ENCODE measurements around the gene TMOD4. TPM values are rescaled to one million over a fixed set of nuclear protein-coding genes. Genes with fewer than 3 reads are reported as not detected.

TMOD4 gene
- total RNA-seq, 1 donor from 2014 or later = 4.4 TPM

DNA sequence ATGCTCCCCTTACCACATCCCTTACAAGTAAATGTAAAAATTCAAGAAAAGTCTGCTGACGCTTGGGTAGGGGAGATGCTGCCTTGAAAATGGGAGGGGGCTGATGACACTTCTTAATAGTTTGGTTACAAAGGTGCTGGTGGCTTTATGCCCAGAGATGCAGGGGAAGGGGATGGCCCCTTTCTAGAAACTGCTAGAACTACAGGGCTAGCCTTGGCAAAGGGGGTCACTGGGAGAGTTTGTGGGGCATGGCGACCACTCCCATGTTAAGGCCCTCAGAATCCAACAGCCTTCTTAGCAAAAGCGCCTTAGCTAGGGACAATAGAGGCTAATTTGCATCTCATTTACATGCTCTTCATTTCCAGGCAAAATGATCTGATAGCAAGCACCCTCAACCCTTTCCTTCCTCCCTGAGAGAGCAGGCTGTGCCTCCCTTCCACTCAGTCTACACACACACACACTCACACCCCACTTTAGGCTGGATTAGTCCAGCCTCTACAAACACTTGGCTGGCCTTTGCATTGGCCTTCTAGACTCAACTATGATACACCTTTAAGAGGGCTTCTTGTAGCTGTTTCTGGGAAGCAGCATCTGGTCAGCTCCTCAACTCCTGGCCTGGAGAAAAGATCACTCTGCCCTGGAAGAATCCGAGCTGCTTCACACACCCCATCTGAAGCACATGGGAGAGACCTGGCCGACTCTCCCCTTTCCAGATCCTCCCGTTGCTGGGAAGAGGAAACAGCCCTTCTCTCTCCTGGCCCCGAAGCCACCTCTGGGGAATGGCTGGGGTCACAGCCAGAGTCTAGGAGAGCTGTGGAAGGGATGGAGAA lies 31.1 kb downstream of the TMOD4 start:
- TF ChIP-seq, protein P1, sequence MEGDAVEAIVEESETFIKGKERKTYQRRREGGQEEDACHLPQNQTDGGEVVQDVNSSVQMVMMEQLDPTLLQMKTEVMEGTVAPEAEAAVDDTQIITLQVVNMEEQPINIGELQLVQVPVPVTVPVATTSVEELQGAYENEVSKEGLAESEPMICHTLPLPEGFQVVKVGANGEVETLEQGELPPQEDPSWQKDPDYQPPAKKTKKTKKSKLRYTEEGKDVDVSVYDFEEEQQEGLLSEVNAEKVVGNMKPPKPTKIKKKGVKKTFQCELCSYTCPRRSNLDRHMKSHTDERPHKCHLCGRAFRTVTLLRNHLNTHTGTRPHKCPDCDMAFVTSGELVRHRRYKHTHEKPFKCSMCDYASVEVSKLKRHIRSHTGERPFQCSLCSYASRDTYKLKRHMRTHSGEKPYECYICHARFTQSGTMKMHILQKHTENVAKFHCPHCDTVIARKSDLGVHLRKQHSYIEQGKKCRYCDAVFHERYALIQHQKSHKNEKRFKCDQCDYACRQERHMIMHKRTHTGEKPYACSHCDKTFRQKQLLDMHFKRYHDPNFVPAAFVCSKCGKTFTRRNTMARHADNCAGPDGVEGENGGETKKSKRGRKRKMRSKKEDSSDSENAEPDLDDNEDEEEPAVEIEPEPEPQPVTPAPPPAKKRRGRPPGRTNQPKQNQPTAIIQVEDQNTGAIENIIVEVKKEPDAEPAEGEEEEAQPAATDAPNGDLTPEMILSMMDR (IDR thresholded peaks at IDR 0.05) = no peak
- ChIA-PET POLR2A (interaction anchor here (0.5 to 1.4 kb wide), 4 partner anchors 9 to 379 kb away, joined by 3 to 7 read pairs (median 4); partner anchors contain the start of genes CTSS and TNFAIP8L2), CTCF (no interaction called here)
- Mint-ChIP-seq H3K4me3 (peak overlapping the region; percentile 3), H3K27ac (no peak overlapping the region), H3K36me3 (ENCODE audit: low read depth) (no peaks in the 10 kb centered on the region), H3K9me3 (no peaks in the 10 kb centered on the region), H3K27me3 (peaks cover 7% of the 10 kb centered on the region), H3K4me1 (peaks cover 18% of the 10 kb centered on the region)
- intact Hi-C loops (cut with micrococcal nuclease) = no loop called here
- DNase-seq (no peak), ATAC-seq (ENCODE audit: low read depth) (no peak)

DNA sequence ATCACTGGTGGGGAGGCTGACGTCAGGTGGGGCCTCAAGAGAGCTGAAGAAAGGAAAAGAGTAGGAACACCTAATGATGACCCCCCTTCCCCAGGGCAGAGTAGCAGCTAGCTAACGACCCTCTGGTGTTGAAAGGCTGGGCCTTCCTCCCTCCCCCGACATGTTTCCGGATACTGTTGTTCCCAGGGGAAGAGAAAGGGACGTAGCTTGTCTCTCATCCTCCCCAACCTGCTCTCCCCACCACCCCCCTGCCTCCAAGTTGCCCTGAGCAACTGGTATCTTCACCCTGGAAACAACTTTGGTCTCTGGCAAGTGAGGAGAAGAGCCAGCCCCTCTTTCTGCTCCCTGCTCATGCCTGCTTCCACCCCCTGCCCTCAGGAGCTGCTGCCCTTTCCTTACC lies 31.8 kb downstream of the TMOD4 start:
- H3K9me3 Mint-ChIP-seq = no peaks in the 10 kb centered on the region
- TF ChIP-seq, protein P1 (IDR thresholded peaks at IDR 0.05) = no peak
- H3K27ac Mint-ChIP-seq = no peak overlapping the region
- peaks cover 7% of the 10 kb centered on the region for H3K27me3 Mint-ChIP-seq
- no peak for DNase-seq
- no peak for ATAC-seq (ENCODE audit: low read depth)
- CTCF ChIA-PET = no interaction called here
- intact Hi-C loops (cut with micrococcal nuclease) = no loop called here
- H3K36me3 Mint-ChIP-seq (ENCODE audit: low read depth) = no peaks in the 10 kb centered on the region
- POLR2A ChIA-PET = interaction anchor here (0.6 to 1.4 kb wide), 3 partner anchors 13 to 44 kb away, joined by 3 to 5 read pairs (median 4); partner anchors contain the start of gene TNFAIP8L2
- no peak overlapping the region for H3K4me3 Mint-ChIP-seq
- H3K4me1 Mint-ChIP-seq = peaks cover 18% of the 10 kb centered on the region

DNA sequence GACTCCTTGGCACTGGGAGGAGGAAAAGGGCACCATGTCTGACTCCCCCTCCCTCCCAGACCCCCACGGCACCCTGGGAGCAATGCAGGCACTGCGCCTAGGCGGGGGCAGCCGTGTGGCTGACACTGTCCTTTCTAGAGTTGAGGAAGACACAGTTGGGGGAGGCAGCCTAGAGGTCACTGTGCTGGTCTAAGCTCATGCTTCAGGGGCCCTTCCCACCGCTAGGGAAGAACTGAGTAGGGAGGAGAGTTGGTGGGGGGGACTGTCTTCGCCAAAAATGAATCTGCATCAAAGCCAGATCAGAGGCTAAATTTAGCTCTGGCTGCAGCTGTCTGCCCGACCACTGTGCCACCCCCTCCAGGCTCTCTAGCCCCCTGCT lies 32.7 kb downstream of the TMOD4 start:
- DNase-seq = no peak
- TF ChIP-seq, protein P1 (IDR thresholded peaks at IDR 0.05) = no peak
- CTCF ChIA-PET = no interaction called here
- intact Hi-C loops (cut with micrococcal nuclease) = no loop called here
- peaks cover 18% of the 10 kb centered on the region for H3K4me1 Mint-ChIP-seq
- H3K27ac Mint-ChIP-seq = no peak overlapping the region
- H3K9me3 Mint-ChIP-seq = no peaks in the 10 kb centered on the region
- ATAC-seq (ENCODE audit: low read depth) = no peak
- H3K4me3 Mint-ChIP-seq = no peak overlapping the region
- no peaks in the 10 kb centered on the region for H3K36me3 Mint-ChIP-seq (ENCODE audit: low read depth)
- H3K27me3 Mint-ChIP-seq = peaks cover 7% of the 10 kb centered on the region
- POLR2A ChIA-PET = no interaction called here

DNA sequence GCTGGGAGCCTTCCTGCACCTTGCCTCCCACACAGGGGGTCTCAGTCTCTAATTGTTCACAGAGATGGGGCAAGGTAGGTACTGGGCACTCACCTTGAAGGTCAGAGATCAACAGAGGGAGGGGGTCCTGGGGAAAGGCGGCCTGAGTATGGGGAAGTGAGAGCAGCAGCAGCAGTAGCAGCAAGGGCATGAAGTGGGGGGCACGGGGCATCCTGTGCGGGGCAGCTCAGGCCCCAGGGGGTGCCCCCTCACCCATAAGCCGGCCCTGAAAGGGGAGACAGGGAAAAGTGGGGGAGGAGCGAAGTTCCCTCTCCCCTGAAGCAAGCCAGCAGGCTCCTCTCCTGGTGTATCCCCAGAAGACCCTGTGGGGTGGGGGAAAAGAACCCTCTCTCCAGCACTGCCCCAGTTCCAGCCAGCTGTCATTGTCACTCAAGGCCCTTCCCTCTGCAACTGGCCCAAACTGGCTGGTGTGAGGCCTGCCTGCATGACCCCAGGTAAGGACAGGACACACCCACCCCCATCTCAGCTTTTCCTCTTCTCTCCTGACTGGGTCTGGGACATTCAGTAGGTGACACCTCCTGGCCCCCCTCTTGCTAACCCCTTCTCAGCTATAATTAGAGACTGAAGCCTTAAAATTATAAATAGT lies 33.2 kb downstream of the TMOD4 start:
- intact Hi-C loops (cut with micrococcal nuclease) = no loop called here
- H3K27ac Mint-ChIP-seq = no peak overlapping the region
- no peaks in the 10 kb centered on the region for H3K36me3 Mint-ChIP-seq (ENCODE audit: low read depth)
- H3K4me3 Mint-ChIP-seq = no peak overlapping the region
- TF ChIP-seq, protein P1 (IDR thresholded peaks at IDR 0.05) = no peak
- CTCF ChIA-PET = no interaction called here
- no peak for ATAC-seq (ENCODE audit: low read depth)
- peaks cover 18% of the 10 kb centered on the region for H3K4me1 Mint-ChIP-seq
- no peaks in the 10 kb centered on the region for H3K9me3 Mint-ChIP-seq
- POLR2A ChIA-PET = interaction anchor here (0.6 kb wide), 1 partner anchor 584 kb away, joined by 3 read pairs; no protein-coding TSS in a partner anchor
- peaks cover 7% of the 10 kb centered on the region for H3K27me3 Mint-ChIP-seq
- no peak for DNase-seq

DNA sequence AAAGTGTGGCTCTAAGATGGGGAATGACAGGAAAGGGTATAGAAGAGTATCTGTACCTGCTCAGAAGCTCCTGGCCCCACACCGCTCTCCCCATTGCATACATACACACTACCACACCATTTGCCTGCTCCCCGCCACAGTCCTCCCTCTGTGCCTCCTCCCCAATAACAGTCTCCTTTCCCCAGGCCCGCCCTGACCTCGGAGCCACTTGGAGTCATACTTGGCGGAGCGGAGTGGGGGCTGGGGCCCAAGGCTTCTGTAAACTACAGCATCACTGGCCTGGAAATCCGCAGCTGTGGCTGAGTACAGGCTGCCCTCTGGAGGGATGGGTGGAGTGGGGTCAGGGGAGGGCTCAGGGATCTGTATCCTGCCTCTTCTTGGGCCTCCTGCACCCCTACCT lies 38.0 kb downstream of the TMOD4 start:
- TF ChIP-seq, protein P1 (IDR thresholded peaks at IDR 0.05) = no peak
- DNase-seq = no peak
- no peak for ATAC-seq (ENCODE audit: low read depth)
- Mint-ChIP-seq H3K27me3 (no peaks in the 10 kb centered on the region), H3K4me1 (peaks cover 4% of the 10 kb centered on the region), H3K36me3 (ENCODE audit: low read depth) (no peaks in the 10 kb centered on the region), H3K4me3 (no peak overlapping the region), H3K27ac (no peak overlapping the region), H3K9me3 (no peaks in the 10 kb centered on the region)
- intact Hi-C loops (cut with micrococcal nuclease) = no loop called here
- CTCF ChIA-PET = interaction anchor here (1.1 kb wide), 1 partner anchor 19 kb away, joined by 3 read pairs; the partner anchor contains the start of gene TNFAIP8L2
- POLR2A ChIA-PET = no interaction called here
